ENCODE results near the gene LRRIQ3. TPM values are rescaled to one million over a fixed set of nuclear protein-coding genes. Genes with fewer than 3 reads are reported as not detected.

The LRRIQ3 gene
- total and polyA plus RNA-seq, 2 donors (not counting 3 experiments of a cell fraction or from before 2014, with no cell fraction given), result 0.21 to 1.1 TPM

DNA sequence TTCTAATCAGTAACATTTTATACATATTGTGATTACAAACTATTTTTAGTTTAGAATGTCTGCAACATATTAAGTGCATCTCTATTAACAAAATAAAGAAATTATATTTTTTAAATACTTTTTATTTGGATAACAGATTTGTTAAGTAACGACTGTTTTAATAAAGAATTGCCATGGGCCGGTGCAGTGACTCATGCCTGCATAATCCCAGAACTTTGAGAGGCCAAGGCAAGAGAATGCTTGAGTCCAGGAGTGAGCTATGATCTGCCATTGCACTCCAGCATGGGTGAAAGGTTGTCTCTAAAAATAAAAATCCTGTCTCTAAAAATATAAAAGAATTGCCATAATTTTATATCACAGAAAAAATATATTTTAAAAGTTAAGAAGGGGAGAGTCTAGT, 4.1 kb downstream of the LRRIQ3 start:
- no peak overlapping the region for H2AFZ ChIP-seq (ENCODE audit: low read depth, low read length)
- H3K4me3 ChIP-seq (replicated peaks in 1 of 3; ENCODE audit: insufficient read depth in 1 of 3, low read depth in 1 of 3, low read length in 3 of 3), result no peak overlapping the region
- intact Hi-C loops (cut with micrococcal nuclease), result loop anchor here (10.0 kb wide), 2 partner anchors 541 to 1909 kb away; partner anchors contain the start of genes CRYZ, NEGR1 and TYW3
- POLR2A ChIA-PET, result no interaction called here
- H3K9ac ChIP-seq (replicated peaks; ENCODE audit: extremely low read depth, insufficient read depth, low read length), result no peak overlapping the region
- FAIRE-seq (no peak), DNase-seq (ENCODE audit: low read depth, low spot score) (no peak)
- peaks cover 7% of the 10 kb centered on the region for H3K4me1 ChIP-seq (ENCODE audit: control insufficient read depth, extremely low read depth, insufficient read depth, low read length)
- H3K9me3 ChIP-seq (replicated peaks; ENCODE audit: control insufficient read depth, insufficient read depth, low read length), result no peaks in the 10 kb centered on the region
- no peaks in the 10 kb centered on the region for H4K20me1 ChIP-seq (replicated peaks; ENCODE audit: control insufficient read depth, extremely low read depth, insufficient read depth, low read length)
- no peaks in the 10 kb centered on the region for H3K27me3 ChIP-seq (ENCODE audit: control insufficient read depth in 2 of 2, insufficient read depth in 2 of 2, low read length in 2 of 2)
- no peaks in the 10 kb centered on the region for H3K79me2 ChIP-seq (ENCODE audit: control insufficient read depth, insufficient read depth, low read length)
- BruUV-seq (replicated peaks), result no TSS peak
- H3K27ac ChIP-seq (ENCODE audit: insufficient read depth, low read depth, low read length), result no peak overlapping the region
- CTCF ChIA-PET, result no interaction called here
- H3K4me2 ChIP-seq (ENCODE audit: insufficient read depth, low read length), result no peak overlapping the region
- dilution Hi-C loops (cut with MboI; ENCODE audit: extremely low pct_ligation_motif_present, low sequenced_read_pairs), result no loop called here
- TF ChIP-seq GATA2 (IDR thresholded peaks at IDR 0.05; ENCODE audit: insufficient read depth, insufficient read length, low read depth, low read length), result no peak
- TF ChIP-seq, protein P1, sequence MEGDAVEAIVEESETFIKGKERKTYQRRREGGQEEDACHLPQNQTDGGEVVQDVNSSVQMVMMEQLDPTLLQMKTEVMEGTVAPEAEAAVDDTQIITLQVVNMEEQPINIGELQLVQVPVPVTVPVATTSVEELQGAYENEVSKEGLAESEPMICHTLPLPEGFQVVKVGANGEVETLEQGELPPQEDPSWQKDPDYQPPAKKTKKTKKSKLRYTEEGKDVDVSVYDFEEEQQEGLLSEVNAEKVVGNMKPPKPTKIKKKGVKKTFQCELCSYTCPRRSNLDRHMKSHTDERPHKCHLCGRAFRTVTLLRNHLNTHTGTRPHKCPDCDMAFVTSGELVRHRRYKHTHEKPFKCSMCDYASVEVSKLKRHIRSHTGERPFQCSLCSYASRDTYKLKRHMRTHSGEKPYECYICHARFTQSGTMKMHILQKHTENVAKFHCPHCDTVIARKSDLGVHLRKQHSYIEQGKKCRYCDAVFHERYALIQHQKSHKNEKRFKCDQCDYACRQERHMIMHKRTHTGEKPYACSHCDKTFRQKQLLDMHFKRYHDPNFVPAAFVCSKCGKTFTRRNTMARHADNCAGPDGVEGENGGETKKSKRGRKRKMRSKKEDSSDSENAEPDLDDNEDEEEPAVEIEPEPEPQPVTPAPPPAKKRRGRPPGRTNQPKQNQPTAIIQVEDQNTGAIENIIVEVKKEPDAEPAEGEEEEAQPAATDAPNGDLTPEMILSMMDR (IDR thresholded peaks at IDR 0.05; ENCODE audit: extremely low read depth in 1 of 2, insufficient read depth in 1 of 2, low read depth in 1 of 2, low read length in 2 of 2), result no peak
- no peak for TF ChIP-seq POLR2A (IDR thresholded peaks at IDR 0.05; ENCODE audit: low read depth, low read length)
- no peak for TF ChIP-seq POLR2AphosphoS5 (IDR thresholded peaks at IDR 0.05; ENCODE audit: insufficient read depth, low read depth, low read length)
- no peak for TF ChIP-seq MYC (IDR thresholded peaks at IDR 0.05; ENCODE audit: low read depth, low read length)
- TF ChIP-seq EZH2 (IDR thresholded peaks at IDR 0.05; ENCODE audit: borderline replicate concordance, low read depth, low read length, severe bottlenecking), result no peak
- no peak for TF ChIP-seq FOS (IDR thresholded peaks at IDR 0.05; ENCODE audit: borderline replicate concordance, insufficient read depth, low read length)
- TF ChIP-seq, protein P2, sequence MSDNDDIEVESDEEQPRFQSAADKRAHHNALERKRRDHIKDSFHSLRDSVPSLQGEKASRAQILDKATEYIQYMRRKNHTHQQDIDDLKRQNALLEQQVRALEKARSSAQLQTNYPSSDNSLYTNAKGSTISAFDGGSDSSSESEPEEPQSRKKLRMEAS (IDR thresholded peaks at IDR 0.05; ENCODE audit: insufficient read depth, insufficient read length), result no peak
- TF ChIP-seq JUN (IDR thresholded peaks at IDR 0.05; ENCODE audit: borderline replicate concordance, insufficient read depth, insufficient read length, low read depth), result no peak
- no peaks in the 10 kb centered on the region for H3K36me3 ChIP-seq (ENCODE audit: control insufficient read depth in 2 of 2, extremely low read depth in 1 of 2, insufficient read depth in 2 of 2, low read length in 2 of 2)
- H3K9me1 ChIP-seq (replicated peaks; ENCODE audit: control insufficient read depth, extremely low read depth, insufficient read depth, low read length), result no peaks in the 10 kb centered on the region
